HG02870 (cell line): ENCODE results near the gene KRTAP19-1.
"Not testable (repeated sequence)": the region's sequence is repeated elsewhere in the genome, so short reads cannot be mapped to it uniquely, and the experiment has no call there.

ENCODE experiments used
- ATAC-seq: cut with Tn5 transposase; IDR thresholded peaks from one replicate; pipeline ENCODE4 v1.9.1; 2021; ENCODE audit warnings: mild to moderate bottlenecking, moderate library complexity; ENCODE audit not compliant: unreplicated experiment

KRTAP19-1 gene

DNA sequence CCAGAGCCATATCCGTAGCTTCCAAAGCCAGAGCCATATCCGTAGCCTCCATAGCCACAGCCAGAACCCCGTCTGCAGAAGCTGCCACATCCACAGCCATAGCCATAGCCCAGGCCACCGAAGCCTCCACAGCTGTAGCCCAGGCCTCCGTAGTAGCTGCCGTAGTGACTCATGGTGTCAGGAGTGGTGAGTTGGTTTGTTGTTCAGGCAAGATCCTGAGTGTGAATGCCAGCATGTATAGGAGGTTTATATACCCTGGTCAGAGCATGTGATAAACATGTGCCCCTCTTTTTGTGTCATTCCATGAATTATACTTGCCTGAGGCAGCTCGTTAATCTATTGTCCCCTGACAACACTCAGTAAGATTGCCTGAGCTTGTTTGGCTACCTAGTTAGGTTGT, at the start of gene KRTAP19-1:
Gene KRTAP19-1, minus strand, starts transcription at position 223 of the 400 bp plus-strand sequence. Its CDS starts 50 bp downstream, at position 173.
- no peak for ATAC-seq

DNA sequence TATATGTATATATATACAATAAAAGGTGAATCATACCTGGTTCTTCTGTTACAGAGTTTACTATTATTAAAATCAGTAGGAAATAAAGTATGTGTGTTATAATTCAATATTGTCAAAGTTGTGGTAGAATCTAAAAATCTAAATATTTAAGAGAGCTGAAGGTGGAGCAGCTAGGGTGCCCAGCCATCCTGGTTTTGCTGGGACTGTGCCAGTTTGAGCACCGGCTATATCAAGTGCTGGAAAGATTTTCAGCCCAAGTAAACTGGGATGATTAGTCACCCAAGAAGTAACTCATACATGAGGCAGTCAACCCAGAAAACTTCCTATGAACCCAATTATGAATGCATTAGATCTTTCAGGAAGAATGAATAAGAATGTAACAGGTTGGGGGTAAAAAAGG, 38.7 kb upstream of the KRTAP19-1 start:
- ATAC-seq, result no peak

DNA sequence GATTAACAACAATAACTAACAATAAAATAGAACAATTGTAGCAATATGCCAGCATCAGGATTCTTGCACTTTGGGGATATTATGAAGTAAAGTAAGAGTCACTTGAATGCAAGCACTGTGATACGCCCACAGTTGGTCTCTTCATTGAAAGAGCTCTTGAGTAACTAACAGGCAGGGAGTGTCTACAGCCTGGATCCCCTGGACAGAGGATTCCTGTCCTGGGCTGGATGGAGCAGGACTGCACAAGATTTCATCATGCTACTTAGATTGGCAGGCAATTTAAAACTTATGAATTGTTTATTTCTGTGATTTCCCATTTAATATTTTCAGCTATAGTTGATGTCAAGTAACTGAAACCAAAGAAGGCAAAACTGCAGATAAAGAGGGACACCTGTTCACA, 35.5 kb upstream of the KRTAP19-1 start:
- ATAC-seq, result no peak

DNA sequence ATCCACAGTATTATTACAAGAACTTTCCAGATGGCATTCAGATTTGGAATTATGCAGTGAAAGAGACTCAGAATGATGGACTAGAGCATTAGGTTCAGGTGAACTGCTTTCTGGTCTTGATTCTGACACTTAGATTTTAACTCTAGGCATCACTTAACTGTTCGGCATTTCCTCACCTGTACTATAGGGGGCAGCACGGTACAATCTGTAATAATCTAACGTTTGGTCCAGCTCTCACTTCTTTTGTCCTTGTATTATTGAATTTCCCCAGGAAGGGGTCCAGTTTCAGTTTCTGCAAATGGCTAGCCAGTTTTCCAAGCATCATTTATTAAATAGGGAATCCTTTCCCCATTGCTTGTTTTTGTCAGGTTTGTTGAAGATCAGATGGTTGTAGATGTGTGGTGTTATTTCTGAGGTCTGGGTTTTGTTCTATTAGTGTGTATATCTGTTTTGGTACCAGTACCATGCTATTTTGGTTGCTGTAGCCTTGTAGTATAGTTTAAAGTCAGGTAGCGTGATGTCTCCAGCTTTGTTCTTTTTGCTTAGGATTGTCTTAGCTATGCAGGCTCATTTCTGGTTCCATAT, 25.5 kb upstream of the KRTAP19-1 start:
- ATAC-seq, result not testable (repeated sequence)

DNA sequence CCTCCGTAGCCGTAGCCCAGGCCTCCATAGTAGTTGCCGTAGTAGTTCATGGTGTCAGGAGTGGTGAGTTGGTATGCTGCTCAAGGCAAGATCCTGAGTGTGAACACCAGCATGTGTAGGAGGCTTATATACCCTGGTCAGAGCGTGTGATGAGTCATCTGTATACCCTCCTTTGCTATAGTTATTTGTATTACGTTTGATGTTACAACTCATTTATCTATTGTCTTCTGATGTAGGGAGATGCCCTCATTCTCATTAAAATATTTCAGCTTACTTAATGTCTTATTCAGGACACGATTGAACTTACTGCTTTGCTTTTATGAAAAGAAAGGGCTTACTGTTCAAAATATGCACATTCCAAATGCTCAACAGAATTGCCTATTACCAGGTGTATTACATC, 21.9 kb upstream of the KRTAP19-1 start, which contains the start of gene KRTAP19-5:
Gene KRTAP19-5, minus strand, starts transcription at position 101 of the 400 bp plus-strand sequence. Its CDS starts 51 bp downstream, at position 50.
- no peak for ATAC-seq

DNA sequence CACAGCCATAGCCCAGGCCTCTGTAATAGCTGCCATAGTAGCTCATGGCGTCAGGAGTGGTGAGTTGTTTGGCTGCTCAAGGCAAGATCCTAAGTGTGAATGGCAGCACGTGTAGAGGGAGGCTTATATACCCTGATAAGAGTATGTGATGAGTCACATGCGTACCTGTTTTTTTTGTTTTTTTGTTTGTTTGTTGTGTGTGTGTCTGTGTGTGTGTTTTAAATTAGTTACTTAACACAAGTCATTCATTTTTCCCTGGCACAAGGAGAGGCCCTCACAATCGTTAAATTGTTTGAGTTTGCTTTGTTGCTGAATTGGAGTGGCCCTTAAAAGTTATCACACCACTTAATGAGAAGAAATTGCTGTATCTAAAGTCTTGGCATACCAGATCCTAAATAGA, 16.9 kb upstream of the KRTAP19-1 start, which contains the start of gene KRTAP19-4:
Gene KRTAP19-4, minus strand, starts transcription at position 101 of the 400 bp plus-strand sequence. Its CDS starts 55 bp downstream, at position 46.
- no peak for ATAC-seq

DNA sequence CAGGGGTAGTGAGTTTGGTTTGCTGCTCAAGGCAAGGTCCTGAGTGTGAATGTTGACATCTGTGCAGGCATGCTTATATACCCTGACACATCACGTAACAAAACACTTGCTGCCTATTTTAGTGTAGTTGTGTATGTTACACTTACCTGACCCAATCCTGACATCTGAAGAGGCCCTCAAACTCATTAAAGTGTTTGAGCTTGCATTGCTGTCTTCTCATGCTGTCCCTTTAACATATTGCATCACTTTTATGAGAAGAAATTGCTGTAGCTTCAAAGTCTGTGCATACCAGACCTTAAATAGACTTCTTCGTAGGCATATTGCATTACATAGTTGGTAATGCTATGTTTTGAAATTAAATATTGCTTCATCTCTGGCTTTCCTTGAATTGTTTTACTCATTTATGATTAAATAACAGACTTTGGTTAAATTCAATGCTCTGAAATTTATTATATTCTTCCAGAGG, 11.8 kb upstream of the KRTAP19-1 start, which contains the start of gene KRTAP19-3:
Gene KRTAP19-3, minus strand, starts transcription at position 51 of the 466 bp plus-strand sequence. CDS start 56 bp downstream, outside the sequence.
- no peak for ATAC-seq

DNA sequence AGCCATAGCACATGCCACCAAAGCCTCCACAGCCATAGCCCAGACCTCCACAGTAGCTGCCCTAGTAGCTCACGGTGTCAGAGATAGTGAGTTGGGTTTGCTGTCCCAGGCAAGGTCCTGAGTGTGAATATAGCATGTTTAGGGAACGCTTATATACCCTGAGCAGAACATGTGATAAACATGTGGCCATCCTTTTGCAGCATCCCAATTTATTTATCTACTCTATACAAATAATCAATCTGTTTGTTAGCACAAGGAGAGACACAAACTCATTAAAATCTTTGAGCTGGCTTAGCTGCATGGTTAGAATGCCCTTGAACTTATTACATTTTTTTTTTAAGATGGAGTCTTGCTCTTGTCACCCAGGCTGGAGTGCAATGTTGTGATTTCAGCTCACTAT, 7.2 kb upstream of the KRTAP19-1 start, which contains the start of gene KRTAP19-2:
Gene KRTAP19-2, minus strand, starts transcription at position 101 of the 400 bp plus-strand sequence. Its CDS starts 88 bp downstream, at position 13.
- ATAC-seq, result no peak

DNA sequence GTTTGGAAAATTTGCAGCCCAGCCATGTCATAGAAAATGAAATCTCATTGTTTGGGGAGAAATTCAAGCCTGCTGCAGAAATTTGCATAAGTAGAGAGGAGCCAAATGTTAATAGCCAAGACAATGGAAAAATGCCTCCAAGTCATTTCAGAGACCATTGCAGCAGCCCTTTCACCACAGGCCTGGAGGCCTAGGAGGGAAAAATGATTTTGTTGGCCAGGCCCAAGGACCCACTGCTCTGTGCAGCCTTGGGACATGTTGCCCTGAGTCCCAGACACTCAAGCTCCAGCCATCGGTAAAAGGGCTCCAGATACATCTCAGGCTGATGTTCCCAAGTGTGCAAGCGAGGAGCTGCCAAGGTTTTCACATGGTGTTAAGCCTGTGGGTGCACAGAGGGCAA, 6.0 kb upstream of the KRTAP19-1 start:
- ATAC-seq, result no peak

DNA sequence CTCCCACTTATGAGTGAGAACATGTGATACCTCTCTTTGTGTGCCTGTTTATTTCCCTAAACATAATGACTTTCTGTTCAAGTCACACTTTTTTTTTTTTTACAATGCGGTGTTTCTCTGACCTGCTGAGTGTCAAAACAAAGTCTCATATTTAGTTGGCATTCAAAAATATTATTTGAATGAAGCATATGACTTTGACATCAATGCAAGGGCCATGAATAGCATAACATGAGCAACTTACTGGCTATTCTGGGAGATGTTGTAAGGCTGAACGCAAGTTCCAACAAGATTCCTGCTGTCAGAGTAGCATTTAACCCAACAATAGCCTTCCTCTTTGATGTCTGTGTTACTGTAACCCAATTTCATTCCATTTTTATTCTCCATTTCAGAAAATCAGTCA, 2.0 kb upstream of the KRTAP19-1 start:
- ATAC-seq, result no peak

DNA sequence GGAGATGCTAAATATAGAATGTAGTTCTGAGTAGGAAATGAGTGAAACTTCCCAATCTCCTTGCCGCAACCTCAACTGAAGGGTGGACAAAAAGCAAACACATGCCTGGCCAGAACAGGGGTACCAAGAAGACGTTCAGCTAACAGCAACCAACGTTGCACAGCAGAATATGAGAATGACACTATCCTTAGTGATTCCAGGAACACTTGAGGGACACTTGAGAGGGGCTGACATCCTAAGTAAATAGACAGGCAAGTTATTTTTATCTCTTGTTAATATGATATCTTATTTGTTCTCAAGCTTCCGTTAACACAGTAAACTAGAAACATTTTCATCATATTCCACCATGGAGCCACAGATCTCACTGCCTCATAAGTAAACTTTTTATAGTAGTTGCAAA, 908 bp downstream of the KRTAP19-1 start:
- ATAC-seq, result no peak

DNA sequence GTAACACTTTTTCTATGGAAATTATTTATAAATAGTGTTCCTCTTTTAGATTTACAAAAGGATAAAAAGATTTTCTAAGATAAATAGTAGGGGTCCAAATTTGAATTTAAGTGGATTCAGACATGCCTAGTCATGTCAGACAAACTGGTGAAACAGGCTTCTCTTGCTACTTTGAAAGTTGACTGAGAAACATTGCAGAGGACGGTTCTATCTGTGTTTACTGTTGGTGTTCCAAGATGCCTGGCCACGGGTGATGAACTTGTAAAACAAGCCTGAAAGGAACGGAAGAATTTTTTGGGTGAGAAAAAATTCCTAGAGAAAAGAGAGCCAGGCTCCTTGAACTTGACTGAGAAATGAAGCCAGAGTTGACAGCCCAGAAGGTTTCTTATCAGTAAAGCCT, 2.2 kb downstream of the KRTAP19-1 start:
- no peak for ATAC-seq

DNA sequence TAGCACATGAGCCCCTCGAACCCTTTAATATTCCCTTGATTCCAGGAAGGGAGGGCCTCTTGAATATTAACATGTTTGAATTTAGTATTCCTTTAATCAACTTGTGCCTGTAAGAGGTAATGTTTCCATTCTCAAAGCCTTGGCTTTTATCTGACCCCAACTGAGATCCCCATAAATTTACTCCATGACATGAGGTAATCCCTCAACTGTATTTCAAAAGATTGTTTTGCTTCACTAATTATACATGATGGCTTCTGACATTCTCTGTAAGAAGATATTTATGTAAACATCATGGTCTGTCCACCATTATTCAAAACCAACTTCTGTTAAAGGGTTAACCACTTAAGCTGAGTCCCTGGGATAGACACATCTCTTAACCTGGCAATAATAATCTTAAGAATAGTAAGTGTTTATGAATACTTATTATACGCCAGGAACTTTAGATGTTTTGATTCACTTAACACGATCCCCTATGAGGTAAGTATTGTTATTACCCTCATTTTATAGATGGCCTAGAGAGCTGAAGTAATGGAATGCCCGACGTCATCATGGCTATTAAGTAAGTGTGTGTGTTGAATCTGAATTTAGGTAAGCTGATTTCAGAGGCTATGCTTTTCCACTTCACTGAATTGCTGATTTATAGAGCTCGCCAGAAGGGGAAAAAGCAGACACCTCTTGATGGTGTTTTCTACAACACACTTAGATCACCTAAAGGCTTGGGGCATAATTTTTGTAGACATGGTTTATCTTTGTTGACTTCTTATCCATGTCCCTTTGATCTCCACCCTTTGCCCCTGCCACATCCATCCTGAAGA, 11.1 kb downstream of the KRTAP19-1 start:
- no peak for ATAC-seq

DNA sequence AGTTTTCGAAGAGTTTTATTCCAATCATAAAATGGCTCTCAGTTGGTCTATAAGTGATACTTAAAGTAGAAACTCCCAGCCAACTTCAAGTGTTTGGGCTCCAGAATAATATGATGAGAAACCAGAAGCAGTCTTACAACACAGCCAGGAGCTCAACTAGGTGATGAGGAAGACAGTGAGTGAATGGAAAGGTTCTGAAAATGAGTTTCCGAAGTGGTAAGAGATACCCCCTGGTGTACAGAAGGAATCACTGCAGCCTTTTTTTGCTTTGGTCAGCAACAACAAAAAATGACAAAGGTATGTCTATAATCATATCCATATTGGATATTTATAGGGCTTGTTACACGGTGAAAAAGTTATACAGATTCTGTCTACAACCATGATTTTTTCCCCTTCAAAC, 16.5 kb downstream of the KRTAP19-1 start:
- ATAC-seq, result no peak

DNA sequence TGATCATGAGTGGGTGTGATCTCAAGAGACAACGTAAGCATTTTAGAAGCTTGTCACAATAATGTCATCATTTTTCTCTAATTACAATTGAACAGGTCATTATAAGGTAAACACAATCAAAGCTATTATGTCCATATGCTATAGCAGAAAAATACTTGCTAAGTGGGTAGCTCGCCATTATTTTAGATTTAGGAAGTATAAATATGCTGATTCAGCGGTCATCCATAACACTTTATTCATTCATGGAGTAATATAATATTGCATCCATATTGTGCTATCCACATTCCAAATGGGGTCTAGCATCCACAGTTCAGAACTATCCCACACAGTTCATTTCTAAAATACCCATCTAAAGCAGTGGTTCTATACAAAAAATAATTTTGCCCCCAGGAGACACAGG, 31.7 kb downstream of the KRTAP19-1 start:
- ATAC-seq, result no peak

DNA sequence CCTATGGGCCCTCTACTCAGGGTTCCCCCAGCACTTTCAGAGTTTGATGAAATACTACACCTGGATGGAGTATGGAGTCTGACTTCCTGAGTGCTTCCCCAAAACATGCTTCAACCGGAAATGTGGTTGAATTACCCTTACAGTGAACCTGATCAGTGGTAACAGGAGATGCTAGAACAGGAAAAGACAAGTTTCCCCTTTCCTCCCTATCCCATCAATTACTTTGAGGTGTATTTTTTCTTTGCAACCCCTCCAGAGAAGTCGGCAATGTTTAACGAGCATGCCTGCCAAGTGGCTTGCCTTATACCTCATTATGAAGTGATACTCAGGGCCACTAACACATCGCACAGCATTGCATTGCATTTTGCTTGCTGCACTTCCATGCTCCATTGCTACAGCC, 33.1 kb downstream of the KRTAP19-1 start:
- no peak for ATAC-seq

DNA sequence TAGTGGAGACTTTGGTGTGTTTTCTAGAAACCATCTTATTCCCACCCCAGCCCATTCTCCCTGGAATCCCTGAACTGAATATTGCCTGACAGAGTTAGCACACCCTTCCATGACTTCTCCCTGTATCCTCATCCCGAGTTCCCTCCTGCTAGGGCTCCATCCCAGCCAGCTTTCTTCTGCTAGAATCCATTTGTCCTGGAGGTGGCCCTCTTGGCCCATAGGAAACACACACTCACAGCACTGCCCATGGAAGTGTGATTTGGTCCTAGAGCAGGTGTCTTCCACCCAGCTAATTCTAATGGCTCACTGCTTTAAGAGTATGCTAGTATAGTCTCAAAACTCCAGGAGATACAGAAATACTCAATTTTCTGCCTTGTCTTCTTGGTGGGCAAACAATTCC, 36.0 kb downstream of the KRTAP19-1 start:
- no peak for ATAC-seq

DNA sequence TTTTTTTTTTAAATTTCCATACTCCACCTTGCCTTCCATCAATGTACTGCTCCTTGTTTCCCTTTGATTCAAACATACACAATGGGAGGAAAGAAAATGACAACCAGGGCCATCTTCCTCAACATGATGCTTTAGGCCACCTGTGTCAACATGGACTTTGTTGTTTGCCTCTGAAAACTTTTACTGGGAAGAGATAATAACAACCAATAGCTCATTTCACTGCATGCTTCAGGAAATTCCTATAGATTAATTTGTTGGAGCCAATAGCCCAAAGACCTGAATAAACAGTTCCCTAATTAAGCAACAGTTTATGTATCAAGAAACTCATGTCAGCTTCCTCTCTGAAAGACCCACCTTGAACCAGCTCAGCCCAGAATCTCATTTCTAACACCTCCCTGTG, 36.9 kb downstream of the KRTAP19-1 start:
- ATAC-seq, result no peak

DNA sequence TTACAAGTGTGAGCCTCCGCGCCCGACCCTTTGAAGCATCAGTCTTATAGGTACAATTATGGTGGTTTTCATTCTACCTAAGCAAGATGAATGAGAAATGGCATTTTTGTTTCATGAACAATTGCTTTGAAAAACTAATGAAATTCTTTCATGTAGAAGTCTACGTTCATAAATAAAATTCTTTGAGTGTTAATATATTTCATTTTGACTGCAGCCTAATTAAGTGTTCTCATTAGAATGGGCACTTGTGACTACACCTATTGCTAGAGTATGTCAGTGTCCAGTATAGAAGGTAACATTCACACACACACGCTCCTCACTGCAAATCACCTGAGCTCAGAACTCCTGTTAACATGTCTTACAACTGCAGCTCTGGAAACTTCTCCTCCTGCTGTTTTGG, 40.2 kb downstream of the KRTAP19-1 start, which contains the start of gene KRTAP15-1:
Gene KRTAP15-1, plus strand, starts transcription at position 301 of the 400 bp plus-strand sequence. Its CDS starts 53 bp downstream, at position 354.
- ATAC-seq, result no peak

DNA sequence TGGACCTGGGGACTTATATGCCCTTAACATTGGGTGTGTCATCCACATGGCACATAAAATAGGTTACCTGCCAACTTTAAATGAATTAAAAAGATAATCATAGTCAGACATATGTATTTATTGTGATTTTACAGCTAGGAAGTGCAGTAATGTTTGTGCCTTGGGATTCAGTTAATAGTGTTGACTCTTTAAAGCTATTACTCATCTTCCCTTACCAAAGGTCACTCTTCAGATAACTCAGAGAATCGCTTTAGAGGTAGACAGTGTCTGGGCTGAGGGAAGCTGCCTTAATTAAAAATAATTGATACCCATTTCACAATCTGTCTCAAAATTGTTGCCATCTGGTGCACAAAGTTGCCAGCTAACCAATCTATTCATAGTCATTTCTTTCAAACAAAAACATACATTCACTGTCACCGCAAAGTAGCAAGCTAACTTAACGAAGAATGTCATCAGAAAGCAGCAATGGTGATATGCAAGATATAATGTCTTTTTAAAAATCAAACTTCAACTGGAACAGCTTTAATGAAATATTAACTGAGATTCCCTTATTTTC, 43.1 kb downstream of the KRTAP19-1 start:
- ATAC-seq, result no peak

DNA sequence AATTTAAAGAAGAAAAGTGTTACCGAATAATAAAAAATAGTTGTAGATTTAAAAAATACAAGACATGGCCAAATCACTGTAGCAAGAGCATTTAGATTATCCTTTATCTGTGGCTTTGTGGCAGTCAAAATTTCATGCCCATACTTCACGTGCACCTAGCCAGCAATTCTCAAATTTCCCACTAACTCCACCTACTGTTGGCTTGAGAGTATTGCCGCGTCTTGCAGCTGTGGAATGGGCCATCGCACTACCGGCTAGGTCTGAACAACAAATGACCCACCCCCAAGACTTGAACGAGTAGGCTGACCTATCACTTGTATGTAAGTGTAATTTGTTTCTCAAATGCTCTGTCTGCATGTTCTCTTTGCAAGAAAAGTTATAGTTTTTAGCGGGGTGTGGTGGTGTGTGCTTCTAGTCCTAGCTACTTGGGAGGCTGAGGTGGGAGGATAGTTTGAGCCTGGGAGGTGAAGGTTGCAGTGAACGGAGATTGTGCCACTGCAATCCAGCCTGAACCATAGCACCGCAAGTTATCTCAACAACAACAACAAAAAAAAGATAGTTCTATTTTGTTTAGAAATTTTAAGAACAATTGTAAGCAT, 46.0 kb downstream of the KRTAP19-1 start:
- ATAC-seq, result no peak
